ENCODE measurements around the gene NSFL1C. TPM values are rescaled to one million over a fixed set of nuclear protein-coding genes. Genes with fewer than 3 reads are reported as not detected.

NSFL1C gene
- total RNA-seq, 5 donors from 2014 or later (not counting 1 experiment from before 2014, with no cell fraction given), result 56.7 to 68.7 (median 65.8) TPM

GRCh38 chr20:1426231-1426849 is 40.3 kb downstream of the NSFL1C start:
- ChIA-PET POLR2A (interaction anchor here in 1 of 2 donors (0.6 kb wide), 2 partner anchors 33 to 135 kb away, joined by 4 read pairs; no protein-coding TSS in a partner anchor), CTCF (no interaction called here)
- ATAC-seq (replicated peaks in 1 of 4), result no peak
- H3K9me3 ChIP-seq, result no peaks in the 10 kb centered on the region
- no peak overlapping the region for H3K27ac ChIP-seq (ENCODE audit: low read length)
- peaks cover 0 to 7% of the 10 kb centered on the region in 2 donors for H3K27me3 Mint-ChIP-seq
- no peak overlapping the region for H3K4me3 Mint-ChIP-seq
- whole genome bisulfite sequencing (ENCODE audit: insufficient coverage), result 89% methylated on average over 3 of the region's 4 CpGs
- H3K36me3 Mint-ChIP-seq, result no peaks in the 10 kb centered on the region
- peaks cover 0 to 3% (median under 1%) of the 10 kb centered on the region in 3 donors for H3K9me3 Mint-ChIP-seq
- no peaks in the 10 kb centered on the region for H3K36me3 ChIP-seq (ENCODE audit: control insufficient read depth in 2 of 2, extremely low read depth in 1 of 2, insufficient read depth in 1 of 2, low read length in 1 of 2)
- peaks cover 4 to 21% (median 11%) of the 10 kb centered on the region in 3 donors for H3K4me1 Mint-ChIP-seq
- H3K4me1 ChIP-seq (ENCODE audit: control insufficient read depth in 1 of 2, extremely low read depth in 1 of 2, insufficient read depth in 2 of 2, low read length in 2 of 2), result peaks cover 0 to 4% of the 10 kb centered on the region in 2 experiments
- no peak overlapping the region for H3K4me3 ChIP-seq (ENCODE audit: control insufficient read depth in 1 of 2, extremely low read depth in 1 of 2, low read length in 1 of 2)
- H3K27me3 ChIP-seq (replicated peaks in 1 of 2; ENCODE audit: control insufficient read depth in 2 of 2, extremely low read depth in 1 of 2, insufficient read depth in 2 of 2, low read length in 1 of 2), result peaks cover 0 to 11% of the 10 kb centered on the region in 2 experiments
- H3K27ac Mint-ChIP-seq, result no peak overlapping the region
- no peak for DNase-seq

DNA sequence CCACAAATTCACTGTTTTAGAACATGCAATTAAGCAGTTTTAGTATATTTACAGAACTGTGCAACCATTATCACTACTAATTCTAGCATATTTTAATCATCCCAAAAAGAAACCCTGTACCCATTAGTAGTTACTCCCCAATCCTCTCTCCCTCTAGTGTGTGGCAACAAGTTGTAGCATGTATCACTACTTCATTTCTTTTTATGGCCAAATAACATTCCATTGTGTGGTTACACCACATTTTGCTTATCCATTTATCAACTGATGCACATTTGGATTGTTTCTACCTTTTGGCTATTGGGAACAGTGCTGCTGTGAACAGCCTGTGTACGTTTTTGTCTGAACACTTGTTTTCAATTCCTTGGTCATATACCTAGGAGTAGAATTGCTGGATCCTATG is 42.3 kb downstream of the NSFL1C start:
- Mint-ChIP-seq H3K9me3 (peaks cover 8 to 20% (median 14%) of the 10 kb centered on the region in 3 donors), H3K4me1 (peaks cover 4 to 21% (median 9%) of the 10 kb centered on the region in 3 donors), H3K27me3 (peaks cover 0 to 7% of the 10 kb centered on the region in 2 donors), H3K27ac (no peak overlapping the region), H3K4me3 (no peak overlapping the region), H3K36me3 (peaks cover 7% of the 10 kb centered on the region)
- ChIA-PET CTCF (interaction anchor here in 1 of 2 donors (1.0 kb wide), 1 partner anchor 14 kb away, joined by 3 read pairs; no protein-coding TSS in a partner anchor), POLR2A (no interaction called here)
- WGBS (ENCODE audit: insufficient coverage), result 43% methylated on average over 1 of the region's 1 CpG
- H3K4me1 ChIP-seq (ENCODE audit: control insufficient read depth in 1 of 2, extremely low read depth in 1 of 2, insufficient read depth in 2 of 2, low read length in 2 of 2), result peaks cover 0 to 4% of the 10 kb centered on the region in 2 experiments
- peaks cover 5% of the 10 kb centered on the region for H3K9me3 ChIP-seq
- H3K36me3 ChIP-seq (ENCODE audit: control insufficient read depth in 2 of 2, extremely low read depth in 1 of 2, insufficient read depth in 1 of 2, low read length in 1 of 2), result no peaks in the 10 kb centered on the region
- DNase-seq (no peak), ATAC-seq (replicated peaks in 1 of 4) (no peak)
- no peak overlapping the region for H3K27ac ChIP-seq (ENCODE audit: low read length)
- H3K27me3 ChIP-seq (replicated peaks in 1 of 2; ENCODE audit: control insufficient read depth in 2 of 2, extremely low read depth in 1 of 2, insufficient read depth in 2 of 2, low read length in 1 of 2), result peaks cover 0 to 11% of the 10 kb centered on the region in 2 experiments
- H3K4me3 ChIP-seq (ENCODE audit: control insufficient read depth in 1 of 2, extremely low read depth in 1 of 2, low read length in 1 of 2), result no peak overlapping the region

DNA sequence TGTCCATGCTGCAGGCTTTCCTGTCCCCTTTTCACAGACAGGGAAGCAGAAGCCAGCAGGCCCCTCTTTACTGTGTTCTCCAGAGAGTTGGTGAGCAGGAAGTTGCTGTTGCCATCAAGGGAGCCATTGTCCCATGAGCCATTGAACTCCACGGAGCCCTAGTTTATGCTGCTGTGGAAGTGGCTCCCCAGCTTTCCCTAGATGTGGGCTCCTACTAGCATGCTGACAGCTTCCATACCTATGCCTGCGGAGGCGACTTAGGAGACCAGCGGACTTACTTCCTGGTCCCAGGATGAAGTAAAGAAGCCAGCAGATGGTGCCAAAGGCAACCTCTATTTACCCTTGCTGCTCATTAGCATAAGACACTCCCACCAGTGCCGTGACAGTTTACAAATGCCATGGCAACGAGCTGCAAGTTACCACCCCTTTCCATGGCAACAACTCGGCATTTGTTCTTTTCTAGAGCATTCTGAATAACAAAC is 43.0 kb downstream of the NSFL1C start:
- Histone ChIP-seq H3K4me3 (ENCODE audit: control insufficient read depth in 1 of 2, extremely low read depth in 1 of 2, low read length in 1 of 2) (no peak overlapping the region), H3K9me3 (peaks cover 5% of the 10 kb centered on the region), H3K27ac (ENCODE audit: low read length) (no peak overlapping the region), H3K4me1 (ENCODE audit: control insufficient read depth in 1 of 2, extremely low read depth in 1 of 2, insufficient read depth in 2 of 2, low read length in 2 of 2) (peaks cover 0 to 4% of the 10 kb centered on the region in 2 experiments), H3K27me3 (replicated peaks in 1 of 2; ENCODE audit: control insufficient read depth in 2 of 2, extremely low read depth in 1 of 2, insufficient read depth in 2 of 2, low read length in 1 of 2) (peaks cover 0 to 11% of the 10 kb centered on the region in 2 experiments), H3K36me3 (ENCODE audit: control insufficient read depth in 2 of 2, extremely low read depth in 1 of 2, insufficient read depth in 1 of 2, low read length in 1 of 2) (no peaks in the 10 kb centered on the region)
- POLR2A ChIA-PET, result no interaction called here
- H3K27me3 Mint-ChIP-seq, result peaks cover 3 to 6% of the 10 kb centered on the region in 2 donors
- peak in 11 of 35 experiments; percentile 4 to 44 (median 13) for DNase-seq
- CTCF ChIA-PET, result no interaction called here
- no peak overlapping the region for H3K27ac Mint-ChIP-seq
- ATAC-seq (replicated peaks in 1 of 4), result peak in 1 of 4 experiments; percentile 50
- H3K4me3 Mint-ChIP-seq, result no peak overlapping the region
- peaks cover 12 to 25% (median 19%) of the 10 kb centered on the region in 3 donors for H3K9me3 Mint-ChIP-seq
- WGBS (ENCODE audit: insufficient coverage), result 78% methylated on average over 6 of the region's 7 CpGs
- H3K4me1 Mint-ChIP-seq, result peaks cover 4 to 21% (median 9%) of the 10 kb centered on the region in 3 donors
- peaks cover 7% of the 10 kb centered on the region for H3K36me3 Mint-ChIP-seq

GRCh38 chr20:1423206-1423605 is 43.4 kb downstream of the NSFL1C start:
- POLR2A ChIA-PET, result no interaction called here
- no peak for ATAC-seq (replicated peaks in 1 of 4)
- H3K4me1 ChIP-seq (ENCODE audit: control insufficient read depth in 1 of 2, extremely low read depth in 1 of 2, insufficient read depth in 2 of 2, low read length in 2 of 2), result peaks cover 0 to 4% of the 10 kb centered on the region in 2 experiments
- H3K27ac ChIP-seq (ENCODE audit: low read length), result no peak overlapping the region
- 88% methylated on average over 4 of the region's 6 CpGs for WGBS (ENCODE audit: insufficient coverage)
- H3K36me3 ChIP-seq (ENCODE audit: control insufficient read depth in 2 of 2, extremely low read depth in 1 of 2, insufficient read depth in 1 of 2, low read length in 1 of 2), result no peaks in the 10 kb centered on the region
- H3K27me3 Mint-ChIP-seq, result peaks cover 3 to 6% of the 10 kb centered on the region in 2 donors
- no peak for DNase-seq
- CTCF ChIA-PET, result no interaction called here
- no peak overlapping the region for H3K4me3 Mint-ChIP-seq
- peaks cover 5% of the 10 kb centered on the region for H3K9me3 ChIP-seq
- peaks cover 13 to 25% (median 23%) of the 10 kb centered on the region in 3 donors for H3K9me3 Mint-ChIP-seq
- H3K27ac Mint-ChIP-seq, result peak overlapping the region in 1 of 2 donors; percentile 35
- peaks cover 4 to 21% (median 9%) of the 10 kb centered on the region in 3 donors for H3K4me1 Mint-ChIP-seq
- H3K36me3 Mint-ChIP-seq, result peaks cover 7% of the 10 kb centered on the region
- H3K27me3 ChIP-seq (replicated peaks in 1 of 2; ENCODE audit: control insufficient read depth in 2 of 2, extremely low read depth in 1 of 2, insufficient read depth in 2 of 2, low read length in 1 of 2), result peaks cover 0 to 14% of the 10 kb centered on the region in 2 experiments
- H3K4me3 ChIP-seq (ENCODE audit: control insufficient read depth in 1 of 2, extremely low read depth in 1 of 2, low read length in 1 of 2), result no peak overlapping the region

DNA sequence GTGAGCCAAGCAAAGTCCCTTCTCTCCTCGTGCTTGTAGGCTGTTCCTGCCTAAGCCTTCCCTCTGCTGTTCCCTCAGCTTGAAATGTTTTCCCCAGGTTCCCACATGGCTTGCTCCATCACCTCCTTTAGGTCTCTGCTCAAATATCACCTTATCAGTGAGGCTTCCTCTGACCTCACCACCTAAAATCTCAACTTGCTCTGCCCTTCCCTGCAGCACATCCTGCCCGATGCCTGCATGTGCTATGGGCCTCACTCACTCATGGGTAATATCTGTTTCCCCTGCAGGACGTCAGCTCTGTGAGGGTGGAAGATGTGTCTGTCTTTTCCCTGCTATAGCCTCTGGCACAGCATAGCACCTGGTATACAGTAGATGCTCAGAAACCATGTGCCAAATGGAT is 43.9 kb downstream of the NSFL1C start:
- Mint-ChIP-seq H3K4me3 (no peak overlapping the region), H3K4me1 (peaks cover 4 to 21% (median 9%) of the 10 kb centered on the region in 3 donors), H3K27me3 (peaks cover 3 to 6% of the 10 kb centered on the region in 2 donors), H3K36me3 (peaks cover 7% of the 10 kb centered on the region), H3K27ac (peak overlapping the region in 1 of 2 donors; percentile 35), H3K9me3 (peaks cover 13 to 25% (median 23%) of the 10 kb centered on the region in 3 donors)
- ChIA-PET POLR2A (no interaction called here), CTCF (no interaction called here)
- WGBS (ENCODE audit: insufficient coverage), result 44% methylated on average over 2 of the region's 3 CpGs
- peaks cover 5% of the 10 kb centered on the region for H3K9me3 ChIP-seq
- ATAC-seq (replicated peaks in 1 of 4) (peak in 3 of 4 experiments; percentile 58 to 73 (median 64)), DNase-seq (no peak)
- H3K36me3 ChIP-seq (ENCODE audit: control insufficient read depth in 2 of 2, extremely low read depth in 1 of 2, insufficient read depth in 1 of 2, low read length in 1 of 2), result no peaks in the 10 kb centered on the region
- peaks cover 0 to 4% of the 10 kb centered on the region in 2 experiments for H3K4me1 ChIP-seq (ENCODE audit: control insufficient read depth in 1 of 2, extremely low read depth in 1 of 2, insufficient read depth in 2 of 2, low read length in 2 of 2)
- no peak overlapping the region for H3K27ac ChIP-seq (ENCODE audit: low read length)
- peaks cover 0 to 16% of the 10 kb centered on the region in 2 experiments for H3K27me3 ChIP-seq (replicated peaks in 1 of 2; ENCODE audit: control insufficient read depth in 2 of 2, extremely low read depth in 1 of 2, insufficient read depth in 2 of 2, low read length in 1 of 2)
- H3K4me3 ChIP-seq (ENCODE audit: control insufficient read depth in 1 of 2, extremely low read depth in 1 of 2, low read length in 1 of 2), result no peak overlapping the region

GRCh38 chr20:1420066-1420465 is 46.6 kb downstream of the NSFL1C start:
- ATAC-seq (replicated peaks in 1 of 4) (no peak), DNase-seq (no peak)
- no peaks in the 10 kb centered on the region for H3K36me3 ChIP-seq (ENCODE audit: control insufficient read depth in 2 of 2, extremely low read depth in 1 of 2, insufficient read depth in 1 of 2, low read length in 1 of 2)
- no peak overlapping the region for H3K27ac ChIP-seq (ENCODE audit: low read length)
- 100% methylated on average over 1 of the region's 4 CpGs for WGBS (ENCODE audit: insufficient coverage)
- ChIA-PET POLR2A (no interaction called here), CTCF (no interaction called here)
- Mint-ChIP-seq H3K4me3 (no peak overlapping the region), H3K27me3 (peaks cover 3 to 10% of the 10 kb centered on the region in 2 donors), H3K9me3 (peaks cover 13 to 25% (median 23%) of the 10 kb centered on the region in 3 donors), H3K4me1 (peaks cover 4 to 8% (median 7%) of the 10 kb centered on the region in 3 donors), H3K27ac (no peak overlapping the region), H3K36me3 (peaks cover 7% of the 10 kb centered on the region)
- H3K27me3 ChIP-seq (replicated peaks in 1 of 2; ENCODE audit: control insufficient read depth in 2 of 2, extremely low read depth in 1 of 2, insufficient read depth in 2 of 2, low read length in 1 of 2), result peaks cover 0 to 18% of the 10 kb centered on the region in 2 experiments
- no peak overlapping the region for H3K4me3 ChIP-seq (ENCODE audit: control insufficient read depth in 1 of 2, extremely low read depth in 1 of 2, low read length in 1 of 2)
- peaks cover 0 to 4% of the 10 kb centered on the region in 2 experiments for H3K4me1 ChIP-seq (ENCODE audit: control insufficient read depth in 1 of 2, extremely low read depth in 1 of 2, insufficient read depth in 2 of 2, low read length in 2 of 2)
- peaks cover 5% of the 10 kb centered on the region for H3K9me3 ChIP-seq

Measured in T-cell (primary cell).